Spinal cord (tissue), 10 donors: ENCODE results near the gene AGPAT4. TPM values are rescaled to one million over a fixed set of nuclear protein-coding genes. Genes with fewer than 3 reads are reported as not detected.

Source experiments
- DNase-seq, 6 donors: peaks; one replicate each; pipeline versions ENCODE4 v3.0.0 to v3.0.0-alpha.2; 2013 to 2015; ENCODE audit warnings: low spot score in 6 of 6, low read depth in 4 of 6
- H3K27ac ChIP-seq: one replicate; pipeline ENCODE4 v1.5.1; 2013; ENCODE audit warnings: low read depth, low read length, control low read depth
- H3K27me3 ChIP-seq: one replicate; pipeline ENCODE4 v1.6.1; 2013; ENCODE audit warnings: low read length; ENCODE audit not compliant: control insufficient read depth, insufficient read depth
- H3K36me3 ChIP-seq: one replicate; pipeline ENCODE4 v1.6.1; 2013; ENCODE audit warnings: low read length; ENCODE audit not compliant: control insufficient read depth, insufficient read depth
- H3K4me1 ChIP-seq: one replicate; pipeline ENCODE4 v1.6.1; 2013; ENCODE audit warnings: low read length; ENCODE audit not compliant: control insufficient read depth, insufficient read depth
- H3K4me3 ChIP-seq: one replicate; pipeline ENCODE4 v1.5.1; 2013; ENCODE audit warnings: low read depth, low read length, control low read depth
- H3K9me3 ChIP-seq: one replicate; pipeline ENCODE4 v1.6.1; 2013; ENCODE audit warnings: low read length; ENCODE audit not compliant: control insufficient read depth, insufficient read depth
- WGBS: methylation state at CpG from one replicate; pipeline ENCODE4 v1.1.5; 2013; ENCODE audit warnings: missing lambda C conversion rate; ENCODE audit not compliant: insufficient coverage; 5-methylcytosine and 5-hydroxymethylcytosine counted together
- polyA plus RNA-seq, 2 donors: library from polyadenylated mRNA; unstranded; fragments of 120-200 nt; gene quantifications; one replicate each; pipeline ENCODE4 v1.2.1, GENCODE V29; 2013; ENCODE audit not compliant: insufficient read length in 2 of 2
- total RNA-seq, 2 donors: library from RNA; depleted of rRNA in 1 of 2; stranded (reverse); fragments of 120-200 nt in 1 of 2; fragments of >200 nt in 1 of 2; gene quantifications; one replicate each; pipeline versions ENCODE4 v1.2.3 to v1.2.4, GENCODE V29; 2013 to 2014
- donor health status: healthy.

AGPAT4 gene
- total and polyA plus RNA-seq, 4 donors: 25.6 to 51.1 (median 40.0) TPM

- Histone ChIP-seq H3K4me3 (peak overlapping the region; percentile 64), H3K9me3 (no peaks in the 10 kb centered on the region), H3K27me3 (no peaks in the 10 kb centered on the region), H3K4me1 (no peaks in the 10 kb centered on the region), H3K27ac (no peak overlapping the region), H3K36me3 (peaks cover 3% of the 10 kb centered on the region)
- WGBS: 23% methylated on average over 6 of the region's 8 CpGs
- peak in 2 of 6 donors; percentile 33 to 41 for DNase-seq
These were observed 2.4 kb downstream of the AGPAT4 start for GRCh38 chr6:161271343-161272030.

GRCh38 chr6:161270116-161270515 is 3.7 kb downstream of the AGPAT4 start:
- no peak for DNase-seq
- Histone ChIP-seq H3K27ac (no peak overlapping the region), H3K4me1 (no peaks in the 10 kb centered on the region), H3K36me3 (peaks cover 3% of the 10 kb centered on the region), H3K4me3 (no peak overlapping the region), H3K27me3 (no peaks in the 10 kb centered on the region), H3K9me3 (no peaks in the 10 kb centered on the region)
- WGBS: 100% methylated on average over 1 of the region's 5 CpGs

GRCh38 chr6:161269310-161269709 is 4.6 kb downstream of the AGPAT4 start:
- H3K36me3 ChIP-seq: peaks cover 6% of the 10 kb centered on the region
- H3K27ac ChIP-seq: no peak overlapping the region
- no peak for DNase-seq
- no peaks in the 10 kb centered on the region for H3K9me3 ChIP-seq
- 95% methylated on average over 3 of the region's 6 CpGs for WGBS
- H3K27me3 ChIP-seq: no peaks in the 10 kb centered on the region
- H3K4me1 ChIP-seq: no peaks in the 10 kb centered on the region
- no peak overlapping the region for H3K4me3 ChIP-seq

GRCh38 chr6:161268531-161269210 is 5.2 kb downstream of the AGPAT4 start:
- Histone ChIP-seq H3K4me1 (no peaks in the 10 kb centered on the region), H3K4me3 (no peak overlapping the region), H3K36me3 (peaks cover 8% of the 10 kb centered on the region), H3K9me3 (no peaks in the 10 kb centered on the region), H3K27ac (no peak overlapping the region), H3K27me3 (no peaks in the 10 kb centered on the region)
- 61% methylated on average over 3 of the region's 7 CpGs for WGBS
- no peak for DNase-seq

GRCh38 chr6:161266513-161267230 is 7.2 kb downstream of the AGPAT4 start:
- Histone ChIP-seq H3K27ac (no peak overlapping the region), H3K4me1 (peaks cover 2% of the 10 kb centered on the region), H3K36me3 (peaks cover 13% of the 10 kb centered on the region), H3K9me3 (no peaks in the 10 kb centered on the region), H3K4me3 (no peak overlapping the region), H3K27me3 (no peaks in the 10 kb centered on the region)
- WGBS: 61% methylated on average over 3 of the region's 9 CpGs
- DNase-seq: peak in 1 of 6 donors; percentile 35

GRCh38 chr6:161265975-161266374 is 7.9 kb downstream of the AGPAT4 start:
- 81% methylated on average over 7 of the region's 7 CpGs for WGBS
- H3K4me3 ChIP-seq: no peak overlapping the region
- no peaks in the 10 kb centered on the region for H3K9me3 ChIP-seq
- DNase-seq: no peak
- peaks cover 13% of the 10 kb centered on the region for H3K36me3 ChIP-seq
- no peak overlapping the region for H3K27ac ChIP-seq
- H3K4me1 ChIP-seq: peaks cover 3% of the 10 kb centered on the region
- no peaks in the 10 kb centered on the region for H3K27me3 ChIP-seq

- Histone ChIP-seq H3K36me3 (peaks cover 13% of the 10 kb centered on the region), H3K9me3 (no peaks in the 10 kb centered on the region), H3K4me3 (no peak overlapping the region), H3K4me1 (peaks cover 3% of the 10 kb centered on the region), H3K27me3 (no peaks in the 10 kb centered on the region), H3K27ac (no peak overlapping the region)
- DNase-seq: no peak
- 100% methylated on average over 2 of the region's 6 CpGs for WGBS
These were observed 8.3 kb downstream of the AGPAT4 start for GRCh38 chr6:161265554-161265953.

GRCh38 chr6:161264181-161264580 is 9.7 kb downstream of the AGPAT4 start:
- Histone ChIP-seq H3K27ac (no peak overlapping the region), H3K4me1 (peaks cover 3% of the 10 kb centered on the region), H3K9me3 (no peaks in the 10 kb centered on the region), H3K27me3 (no peaks in the 10 kb centered on the region), H3K4me3 (no peak overlapping the region), H3K36me3 (peaks cover 17% of the 10 kb centered on the region)
- no peak for DNase-seq
- 77% methylated on average over 5 of the region's 8 CpGs for WGBS

- Histone ChIP-seq H3K27ac (no peak overlapping the region), H3K27me3 (no peaks in the 10 kb centered on the region), H3K4me3 (no peak overlapping the region), H3K9me3 (no peaks in the 10 kb centered on the region), H3K4me1 (peaks cover 6% of the 10 kb centered on the region), H3K36me3 (peaks cover 18% of the 10 kb centered on the region)
- 95% methylated on average over 2 of the region's 3 CpGs for WGBS
- no peak for DNase-seq
These were observed 12.0 kb downstream of the AGPAT4 start for GRCh38 chr6:161261816-161262215.
